Smooth muscle cell (in vitro differentiated cells): ENCODE results near the gene SLC30A2. TPM values are rescaled to one million over a fixed set of nuclear protein-coding genes. Genes with fewer than 3 reads are reported as not detected.

Experiments used
- DNase-seq: peaks from one replicate; lab custom pipeline; 2025; ENCODE audit not compliant: unreplicated experiment; lab: John Stamatoyannopoulos, UW
- H2AFZ ChIP-seq: fragments of 200-600 bp; sonication (generic); 2 replicates; pipeline ENCODE4 v1.6.0; 2016; ENCODE audit warnings: antibody characterized with exemption, low read depth, mild to moderate bottlenecking
- H3F3A ChIP-seq: fragments of 200-600 bp; sonication (generic); 2 replicates; pipeline ENCODE4 v1.6.0; 2017; ENCODE audit warnings: antibody characterized with exemption, low read depth
- H3K27ac ChIP-seq: fragments of 200-600 bp; sonication (generic); 2 replicates; pipeline ENCODE4 v1.5.1; 2016; ENCODE audit warnings: low read depth, mild to moderate bottlenecking
- H3K27me3 ChIP-seq: fragments of 200-600 bp; sonication (generic); 2 replicates; pipeline ENCODE4 v1.6.1; 2016; ENCODE audit warnings: low read depth, mild to moderate bottlenecking
- H3K36me3 ChIP-seq: fragments of 200-600 bp; sonication (generic); 2 replicates; pipeline ENCODE4 v1.5.1; 2016; ENCODE audit warnings: low read depth
- H3K4me1 ChIP-seq: fragments of 200-600 bp; sonication (generic); 2 replicates; pipeline ENCODE4 v1.5.1; 2016; ENCODE audit warnings: low read depth
- H3K4me2 ChIP-seq: fragments of 200-600 bp; sonication (generic); 2 replicates; pipeline ENCODE4 v1.6.0; 2016; ENCODE audit warnings: mild to moderate bottlenecking
- H3K4me3 ChIP-seq: fragments of 200-600 bp; sonication (generic); 2 replicates; pipeline ENCODE4 v1.5.1; 2016; ENCODE audit warnings: mild to moderate bottlenecking
- H3K79me2 ChIP-seq: fragments of 200-600 bp; sonication (generic); 2 replicates; pipeline ENCODE4 v1.6.0; 2016; ENCODE audit warnings: low read depth, mild to moderate bottlenecking
- H3K9ac ChIP-seq: fragments of 200-600 bp; sonication (generic); 2 replicates; pipeline ENCODE4 v1.6.0; 2016; ENCODE audit warnings: low read depth
- H3K9me3 ChIP-seq: fragments of 200-600 bp; sonication (generic); replicated peaks from 2 replicates; pipeline ENCODE4 v1.5.1; 2016; ENCODE audit warnings: low read depth
- H4K20me1 ChIP-seq: fragments of 200-600 bp; sonication (generic); 2 replicates; pipeline ENCODE4 v1.6.0; 2016; ENCODE audit warnings: low read depth
- CTCF ChIP-seq: fragments of 200-600 bp; sonication (generic); IDR thresholded peaks from 2 replicates; pipeline ENCODE4 v1.5.1; 2017; ENCODE audit warnings: borderline replicate concordance, mild to moderate bottlenecking, antibody characterized with exemption; ENCODE audit not compliant: insufficient read depth, poor library complexity, severe bottlenecking
- WGBS: methylation state at CpG from one replicate; pipeline ENCODE4 v1.1.7; 2016; ENCODE audit warnings: low lambda C conversion rate; 5-methylcytosine and 5-hydroxymethylcytosine counted together
- polyA plus RNA-seq: library from polyadenylated mRNA; unstranded; fragments of >200 nt; fragmentation: Nextera tagmentation; extraction: Ambion mirVana; gene quantifications from 2 replicates; pipeline ENCODE4 v1.2.1, GENCODE V29; 2016
- total RNA-seq: library from RNA; depleted of rRNA; stranded (reverse); fragments of >200 nt; gene quantifications from 2 replicates; pipeline ENCODE4 v1.2.3, GENCODE V29; 2014

Gene SLC30A2
- total and polyA plus RNA-seq, 2 experiments from 2014 or later: 0.27 to 0.53 TPM

DNA sequence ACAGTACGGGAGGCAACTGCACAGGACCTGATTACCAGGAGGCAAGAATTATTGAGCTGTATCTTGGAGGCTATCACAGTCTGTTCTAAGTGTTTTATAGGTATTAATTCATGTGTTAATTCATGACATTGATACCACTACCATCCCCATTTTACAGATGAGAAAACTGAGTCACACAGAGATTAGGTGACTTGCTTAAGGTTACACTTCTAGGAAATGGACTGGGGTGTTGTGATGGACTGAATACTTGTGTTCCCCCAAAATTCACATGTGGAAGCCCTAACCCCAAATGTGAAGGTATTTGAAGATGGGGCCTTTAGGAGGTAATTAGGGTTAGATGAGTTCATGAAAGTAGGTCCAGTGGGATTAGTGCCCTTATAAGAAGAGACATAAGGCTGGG, 31.6 kb upstream of the SLC30A2 start:
- H3K27ac ChIP-seq: no peak overlapping the region
- no peak overlapping the region for H3K4me2 ChIP-seq
- no peaks in the 10 kb centered on the region for H3K79me2 ChIP-seq
- TF ChIP-seq CTCF: no peak
- 96% methylated on average over 1 of the region's 1 CpG for WGBS
- H3K4me3 ChIP-seq: no peak overlapping the region
- H4K20me1 ChIP-seq: no peaks in the 10 kb centered on the region
- no peak overlapping the region for H3K9ac ChIP-seq
- H3F3A ChIP-seq: no peaks in the 10 kb centered on the region
- no peak for DNase-seq
- no peaks in the 10 kb centered on the region for H3K27me3 ChIP-seq
- H2AFZ ChIP-seq: no peak overlapping the region
- no peaks in the 10 kb centered on the region for H3K9me3 ChIP-seq
- no peaks in the 10 kb centered on the region for H3K36me3 ChIP-seq
- peaks cover 3% of the 10 kb centered on the region for H3K4me1 ChIP-seq

DNA sequence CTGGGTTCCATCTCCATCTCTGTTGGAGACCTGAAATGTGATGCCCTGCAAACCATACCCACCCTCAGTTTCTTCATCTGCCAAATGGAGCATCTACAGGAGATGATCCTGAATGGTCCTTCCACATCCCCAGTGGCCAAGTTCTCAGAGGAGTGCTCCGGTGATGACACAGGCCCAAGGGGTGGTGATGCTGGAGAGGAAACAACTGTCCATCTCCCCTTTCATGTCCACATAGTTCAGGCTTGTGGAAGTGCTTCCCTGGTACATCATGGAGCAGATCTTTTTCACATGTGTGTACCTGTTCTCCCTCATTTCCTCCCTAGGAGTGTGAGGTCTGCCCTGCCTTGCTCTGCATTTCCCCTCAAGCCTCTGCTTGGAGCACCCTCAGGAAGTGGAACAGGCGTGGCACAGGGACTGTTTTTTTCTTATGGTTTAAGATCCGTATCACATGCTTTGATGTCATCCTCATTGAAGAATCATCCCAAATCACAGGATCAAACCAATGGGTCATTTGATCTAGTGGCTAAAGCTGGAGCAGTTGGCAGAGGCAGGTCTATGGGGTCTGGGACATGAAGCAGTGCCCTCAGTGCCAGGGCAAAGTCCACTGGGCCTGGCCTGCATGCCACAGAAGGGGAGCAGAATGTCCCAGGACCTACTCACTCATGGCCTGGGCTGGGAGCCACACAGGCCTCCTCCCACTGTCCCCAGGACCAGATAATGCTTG, 29.7 kb upstream of the SLC30A2 start:
- no peak for DNase-seq
- Histone ChIP-seq H3K36me3 (no peaks in the 10 kb centered on the region), H2AFZ (no peak overlapping the region), H3K4me3 (no peak overlapping the region), H3K27me3 (no peaks in the 10 kb centered on the region), H3K4me1 (no peaks in the 10 kb centered on the region), H3K9ac (no peak overlapping the region), H3K79me2 (no peaks in the 10 kb centered on the region), H3K27ac (no peak overlapping the region), H3K4me2 (no peak overlapping the region), H4K20me1 (no peaks in the 10 kb centered on the region), H3F3A (no peaks in the 10 kb centered on the region), H3K9me3 (no peaks in the 10 kb centered on the region)
- TF ChIP-seq CTCF: no peak
- WGBS: 87% methylated on average over 3 of the region's 3 CpGs

DNA sequence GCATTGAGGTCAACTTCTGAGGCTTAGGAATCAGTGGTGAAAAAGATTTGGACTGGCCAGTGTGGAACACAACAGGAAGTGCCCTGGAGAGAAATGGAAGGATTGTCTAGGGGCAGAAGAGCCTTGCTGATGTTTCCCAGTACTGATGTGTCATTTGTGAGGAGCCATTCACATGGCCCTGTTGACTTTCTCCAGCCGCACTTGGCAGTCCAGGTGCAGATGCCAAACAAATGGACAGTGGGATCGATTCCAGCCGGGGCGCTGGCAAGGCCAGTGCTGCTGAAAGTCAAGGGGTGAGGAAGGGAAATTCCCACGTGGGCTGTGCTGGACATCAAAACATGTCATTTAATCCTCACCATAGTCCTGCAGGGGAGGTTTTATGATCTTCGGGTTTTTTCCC, 26.4 kb upstream of the SLC30A2 start:
- 56% methylated on average over 6 of the region's 6 CpGs for WGBS

More for the DNA sequence above, 26.4 kb upstream of the SLC30A2 start:
- H3K4me3 ChIP-seq: no peak overlapping the region
- no peak overlapping the region for H3K9ac ChIP-seq
- DNase-seq: no peak
- H3K36me3 ChIP-seq: no peaks in the 10 kb centered on the region
- TF ChIP-seq CTCF: no peak
- no peak overlapping the region for H3K27ac ChIP-seq
- H3K79me2 ChIP-seq: no peaks in the 10 kb centered on the region
- H3K4me2 ChIP-seq: no peak overlapping the region
- no peaks in the 10 kb centered on the region for H3K27me3 ChIP-seq
- no peaks in the 10 kb centered on the region for H3K9me3 ChIP-seq
- no peak overlapping the region for H2AFZ ChIP-seq
- H3F3A ChIP-seq: no peaks in the 10 kb centered on the region
- no peaks in the 10 kb centered on the region for H4K20me1 ChIP-seq
- H3K4me1 ChIP-seq: no peaks in the 10 kb centered on the region
